GM23248 (cell line): ENCODE results near the gene UBE2S.

Experiments used
- EZH2 ChIP-seq: fragments of 200-600 bp; sonication (generic); IDR thresholded peaks from 2 replicates; pipeline ENCODE4 v1.6.1; 2018; ENCODE audit warnings: antibody characterized with exemption, mild to moderate bottlenecking; ENCODE audit not compliant: insufficient read depth, poor library complexity, severe bottlenecking
- EZH2phosphoT487 ChIP-seq: fragments of 200-600 bp; sonication (generic); IDR thresholded peaks from 2 replicates; pipeline ENCODE4 v1.6.1; 2018; ENCODE audit warnings: antibody characterized with exemption, moderate library complexity, mild to moderate bottlenecking, low read depth; ENCODE audit not compliant: insufficient read depth

DNA sequence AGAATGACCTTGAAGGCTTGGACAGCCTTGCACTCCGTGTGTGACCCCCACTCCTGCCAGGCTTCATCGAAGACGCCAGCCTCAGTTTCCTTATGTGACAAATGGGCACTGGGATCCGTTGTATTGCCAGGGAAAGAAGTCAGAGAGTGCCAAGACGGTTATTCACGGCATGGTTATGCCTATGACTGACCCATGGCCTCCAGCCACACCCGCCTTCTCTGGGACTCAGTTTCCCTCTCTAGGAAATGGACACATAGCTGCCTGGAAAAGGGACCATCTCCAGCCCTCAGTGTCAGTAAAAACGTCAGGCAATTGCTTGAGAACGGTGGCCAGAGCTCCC is 915 bp upstream of the UBE2S start:
- no peak for TF ChIP-seq EZH2
- TF ChIP-seq EZH2phosphoT487 = no peak
